Adipose tissue (tissue), 3 donors: Measurements from ENCODE around the gene DSG2. TPM values are rescaled to one million over a fixed set of nuclear protein-coding genes. Genes with fewer than 3 reads are reported as not detected.
"Not testable (repeated sequence)": the region's sequence is repeated elsewhere in the genome, so short reads cannot be mapped to it uniquely, and the experiment has no call there.

ENCODE experiments used
- H3K27ac ChIP-seq: one replicate; pipeline ENCODE4 v1.5.1; 2013; ENCODE audit warnings: low read depth, low read length
- WGBS, 3 donors: extraction: QIAGEN DNeasy Blood & Tissue Kit; methylation state at CpG; one replicate each; pipeline ENCODE4 v1.1.7; 2013; 5-methylcytosine and 5-hydroxymethylcytosine counted together
- polyA plus RNA-seq, 3 donors: library from polyadenylated mRNA; stranded (reverse); fragments of 200-250 nt; gene quantifications; one replicate each; pipeline ENCODE4 v1.2.3, GENCODE V29; 2013
- donor health status: healthy with polysubstance abuse.
- donor health status: Bipolar disorder and iron deficiency.
- donor health status: healthy.

Gene DSG2
- polyA plus RNA-seq, 3 donors: 4.7 to 17.7 (median 13.4) TPM

GRCh38 chr18:31497404-31497835 lies 557 bp upstream of the DSG2 start:
- H3K27ac ChIP-seq: no peak overlapping the region
- 12 to 29% (median 29%) methylated on average over 25 of the region's 25 CpGs for WGBS, 3 donors

- H3K27ac ChIP-seq: no peak overlapping the region
- WGBS, 3 donors: 8 to 19% (median 16%) methylated on average over 22 of the region's 22 CpGs
Observed at GRCh38 chr18:31498574-31499524, 872 bp downstream of the DSG2 start.

- no peak overlapping the region for H3K27ac ChIP-seq
- WGBS, 3 donors: 66 to 72% (median 71%) methylated on average over 6 of the region's 6 CpGs
Observed at GRCh38 chr18:31500051-31500688, 2.2 kb downstream of the DSG2 start.

- WGBS, 3 donors: 95 to 99% (median 95%) methylated on average over 4 of the region's 4 CpGs
- no peak overlapping the region for H3K27ac ChIP-seq
Observed at GRCh38 chr18:31503011-31503410, 5.0 kb downstream of the DSG2 start.

GRCh38 chr18:31504455-31505147 lies 6.6 kb downstream of the DSG2 start:
- WGBS, 3 donors: 67 to 74% (median 69%) methylated on average over 10 of the region's 10 CpGs
- no peak overlapping the region for H3K27ac ChIP-seq

GRCh38 chr18:31505156-31505555 lies 7.2 kb downstream of the DSG2 start:
- 40 to 54% (median 54%) methylated on average over 6 of the region's 6 CpGs for WGBS, 3 donors
- no peak overlapping the region for H3K27ac ChIP-seq

GRCh38 chr18:31506024-31506742 lies 8.2 kb downstream of the DSG2 start:
- WGBS, 3 donors: 66 to 67% (median 66%) methylated on average over 5 of the region's 5 CpGs
- no peak overlapping the region for H3K27ac ChIP-seq

- not testable (repeated sequence) for H3K27ac ChIP-seq
- WGBS, 3 donors: 93 to 98% (median 97%) methylated on average over 2 of the region's 2 CpGs
Observed at GRCh38 chr18:31507124-31507523, 9.1 kb downstream of the DSG2 start.

GRCh38 chr18:31508781-31509180 lies 10.8 kb downstream of the DSG2 start:
- 51 to 74% (median 74%) methylated on average over 1 of the region's 1 CpG for WGBS, 3 donors
- no peak overlapping the region for H3K27ac ChIP-seq

- WGBS, 3 donors: 69 to 89% (median 85%) methylated on average over 3 of the region's 3 CpGs
- H3K27ac ChIP-seq: no peak overlapping the region
Observed at GRCh38 chr18:31509571-31509970, 11.6 kb downstream of the DSG2 start.

- no peak overlapping the region for H3K27ac ChIP-seq
Observed at GRCh38 chr18:31510319-31510718, 12.3 kb downstream of the DSG2 start.

- H3K27ac ChIP-seq: no peak overlapping the region
- WGBS, 3 donors: 62 to 68% (median 67%) methylated on average over 6 of the region's 6 CpGs
Observed at GRCh38 chr18:31511098-31511497, 13.1 kb downstream of the DSG2 start.

- 64 to 78% (median 67%) methylated on average over 6 of the region's 6 CpGs for WGBS, 3 donors
- no peak overlapping the region for H3K27ac ChIP-seq
Observed at GRCh38 chr18:31512203-31512764, 14.3 kb downstream of the DSG2 start.

- no peak overlapping the region for H3K27ac ChIP-seq
- WGBS, 3 donors: 64 to 71% (median 70%) methylated on average over 4 of the region's 4 CpGs
Observed at GRCh38 chr18:31513189-31513935, 15.4 kb downstream of the DSG2 start.

GRCh38 chr18:31516437-31516836 lies 18.5 kb downstream of the DSG2 start:
- no peak overlapping the region for H3K27ac ChIP-seq
- 81 to 93% (median 92%) methylated on average over 3 of the region's 3 CpGs for WGBS, 3 donors

- WGBS, 3 donors: 79 to 92% (median 81%) methylated on average over 7 of the region's 7 CpGs
- H3K27ac ChIP-seq: no peak overlapping the region
Observed at GRCh38 chr18:31526374-31526773, 28.4 kb downstream of the DSG2 start.

GRCh38 chr18:31533236-31533635 lies 35.3 kb downstream of the DSG2 start:
- H3K27ac ChIP-seq: no peak overlapping the region

More at GRCh38 chr18:31533236-31533635, 35.3 kb downstream of the DSG2 start:
- 79 to 91% (median 85%) methylated on average over 1 of the region's 1 CpG for WGBS, 3 donors
